ENCODE measurements around the gene LAIR1. TPM values are rescaled to one million over a fixed set of nuclear protein-coding genes. Genes with fewer than 3 reads are reported as not detected.
"Not testable (repeated sequence)": the region's sequence is repeated elsewhere in the genome, so short reads cannot be mapped to it uniquely, and the experiment has no call there.

LAIR1 gene
- polyA plus RNA-seq, 1 donor from 2014 or later, result 59.1 TPM

GRCh38 chr19:54341295-54341694 is 23.4 kb downstream of the LAIR1 start:
- Mint-ChIP-seq H3K36me3 (no peaks in the 10 kb centered on the region), H3K9me3 (no peaks in the 10 kb centered on the region), H3K4me3 (peak overlapping the region in 2 of 4 donors; percentile 23 to 64), H3K27me3 (peaks cover 2% of the 10 kb centered on the region), H3K4me1 (peaks cover 35 to 45% (median 40%) of the 10 kb centered on the region in 3 donors), H3K27ac (no peak overlapping the region)

GRCh38 chr19:54339646-54340358 is 24.9 kb downstream of the LAIR1 start:
- no peaks in the 10 kb centered on the region for H3K9me3 Mint-ChIP-seq
- peaks cover 2% of the 10 kb centered on the region for H3K27me3 Mint-ChIP-seq
- peak overlapping the region; percentile 31 to 86 (median 70) for H3K4me3 Mint-ChIP-seq
- peaks cover 28 to 40% (median 34%) of the 10 kb centered on the region in 3 donors for H3K4me1 Mint-ChIP-seq
- peak overlapping the region; percentile 83 to 95 (median 92) for H3K27ac Mint-ChIP-seq
- no peaks in the 10 kb centered on the region for H3K36me3 Mint-ChIP-seq

- peaks cover 27 to 41% (median 27%) of the 10 kb centered on the region in 3 donors for H3K4me1 Mint-ChIP-seq
- H3K27me3 Mint-ChIP-seq, result peaks cover 2% of the 10 kb centered on the region
- H3K27ac Mint-ChIP-seq, result peak overlapping the region; percentile 83 to 95 (median 92)
- H3K36me3 Mint-ChIP-seq, result no peaks in the 10 kb centered on the region
- no peaks in the 10 kb centered on the region for H3K9me3 Mint-ChIP-seq
- peak overlapping the region in 1 of 4 donors; percentile 90 for H3K4me3 Mint-ChIP-seq
Measured at GRCh38 chr19:54338521-54338920, 26.2 kb downstream of the LAIR1 start.

- Mint-ChIP-seq H3K27me3 (peaks cover 2% of the 10 kb centered on the region), H3K4me3 (peak overlapping the region in 2 of 4 donors; percentile 68 to 89), H3K9me3 (no peaks in the 10 kb centered on the region), H3K36me3 (no peaks in the 10 kb centered on the region), H3K4me1 (peaks cover 29 to 48% (median 30%) of the 10 kb centered on the region in 3 donors), H3K27ac (peak overlapping the region in 2 of 3 donors; percentile 92 to 93)
Measured at GRCh38 chr19:54337858-54338230, 26.9 kb downstream of the LAIR1 start.

- peak overlapping the region in 1 of 4 donors; percentile 89 for H3K4me3 Mint-ChIP-seq
- H3K27ac Mint-ChIP-seq, result peak overlapping the region in 2 of 3 donors; percentile 7 to 96
- H3K9me3 Mint-ChIP-seq, result no peaks in the 10 kb centered on the region
- peaks cover 30 to 49% (median 31%) of the 10 kb centered on the region in 3 donors for H3K4me1 Mint-ChIP-seq
- H3K36me3 Mint-ChIP-seq, result no peaks in the 10 kb centered on the region
- H3K27me3 Mint-ChIP-seq, result peaks cover 2% of the 10 kb centered on the region
Measured at GRCh38 chr19:54336893-54337857, 27.6 kb downstream of the LAIR1 start.

- Mint-ChIP-seq H3K27me3 (peaks cover 2% of the 10 kb centered on the region), H3K36me3 (no peaks in the 10 kb centered on the region), H3K9me3 (no peaks in the 10 kb centered on the region), H3K4me1 (peaks cover 30 to 46% (median 31%) of the 10 kb centered on the region in 3 donors), H3K27ac (peak overlapping the region; percentile 7 to 96 (median 89)), H3K4me3 (no peak overlapping the region)
Measured at GRCh38 chr19:54335979-54336892, 28.5 kb downstream of the LAIR1 start.

GRCh38 chr19:54335164-54335563 is 29.6 kb downstream of the LAIR1 start:
- peak overlapping the region in 1 of 3 donors; percentile 80 for H3K27ac Mint-ChIP-seq
- H3K9me3 Mint-ChIP-seq, result no peaks in the 10 kb centered on the region
- H3K36me3 Mint-ChIP-seq, result no peaks in the 10 kb centered on the region
- no peak overlapping the region for H3K4me3 Mint-ChIP-seq
- peaks cover 2% of the 10 kb centered on the region for H3K27me3 Mint-ChIP-seq
- H3K4me1 Mint-ChIP-seq, result peaks cover 26 to 38% (median 29%) of the 10 kb centered on the region in 3 donors

- no peaks in the 10 kb centered on the region for H3K36me3 Mint-ChIP-seq
- no peak overlapping the region for H3K4me3 Mint-ChIP-seq
- no peaks in the 10 kb centered on the region for H3K9me3 Mint-ChIP-seq
- H3K27me3 Mint-ChIP-seq, result no peaks in the 10 kb centered on the region
- peaks cover 14 to 29% (median 18%) of the 10 kb centered on the region in 3 donors for H3K4me1 Mint-ChIP-seq
- peak overlapping the region in 2 of 3 donors; percentile 47 to 71 for H3K27ac Mint-ChIP-seq
Measured at GRCh38 chr19:54333586-54334298, 31.0 kb downstream of the LAIR1 start.

GRCh38 chr19:54332149-54332548 is 32.6 kb downstream of the LAIR1 start:
- peaks cover 16 to 31% (median 25%) of the 10 kb centered on the region in 3 donors for H3K4me1 Mint-ChIP-seq
- peaks cover 5% of the 10 kb centered on the region for H3K27me3 Mint-ChIP-seq
- no peaks in the 10 kb centered on the region for H3K36me3 Mint-ChIP-seq
- peak overlapping the region in 1 of 3 donors; percentile 29 for H3K27ac Mint-ChIP-seq
- H3K9me3 Mint-ChIP-seq, result no peaks in the 10 kb centered on the region
- H3K4me3 Mint-ChIP-seq, result no peak overlapping the region

- Mint-ChIP-seq H3K9me3 (no peaks in the 10 kb centered on the region), H3K4me3 (no peak overlapping the region), H3K36me3 (no peaks in the 10 kb centered on the region), H3K27me3 (peaks cover 5% of the 10 kb centered on the region), H3K27ac (no peak overlapping the region), H3K4me1 (peaks cover 18 to 35% (median 28%) of the 10 kb centered on the region in 3 donors)
Measured at GRCh38 chr19:54331626-54332025, 33.1 kb downstream of the LAIR1 start.

- Mint-ChIP-seq H3K36me3 (no peaks in the 10 kb centered on the region), H3K4me1 (peaks cover 27 to 43% (median 34%) of the 10 kb centered on the region in 3 donors), H3K27ac (no peak overlapping the region), H3K9me3 (no peaks in the 10 kb centered on the region), H3K4me3 (no peak overlapping the region), H3K27me3 (peaks cover 8% of the 10 kb centered on the region)
Measured at GRCh38 chr19:54329476-54330165, 35.1 kb downstream of the LAIR1 start.

- not testable (repeated sequence) for H3K4me3 Mint-ChIP-seq
Measured at GRCh38 chr19:54328781-54329180, 36.0 kb downstream of the LAIR1 start.

GRCh38 chr19:54325631-54326030 is 39.1 kb downstream of the LAIR1 start:
- peak overlapping the region in 1 of 3 donors; percentile 23 for H3K27ac Mint-ChIP-seq
- H3K4me1 Mint-ChIP-seq, result peaks cover 19 to 27% (median 24%) of the 10 kb centered on the region in 3 donors
- no peaks in the 10 kb centered on the region for H3K9me3 Mint-ChIP-seq
- H3K4me3 Mint-ChIP-seq, result no peak overlapping the region
- peaks cover 8% of the 10 kb centered on the region for H3K27me3 Mint-ChIP-seq
- H3K36me3 Mint-ChIP-seq, result no peaks in the 10 kb centered on the region

More at GRCh38 chr19:54328781-54329180, 36.0 kb downstream of the LAIR1 start:
- not testable (repeated sequence) for H3K9me3 Mint-ChIP-seq, H3K27me3 Mint-ChIP-seq, H3K36me3 Mint-ChIP-seq
- H3K4me1 Mint-ChIP-seq, result peaks cover 27 to 37% (median 28%) of the 10 kb centered on the region in 3 donors
- H3K27ac Mint-ChIP-seq, result peak overlapping the region in 2 of 3 donors; percentile 10 to 30
